Activated CD8-positive, alpha-beta T cell treated with anti-CD3 and anti-CD28 coated beads, Interleukin-2, amount 10 ng/mL, durations not matched to agents 7 days and 5 days (primary cell): ENCODE results near the gene DYNLRB1. TPM values are rescaled to one million over a fixed set of nuclear protein-coding genes. Genes with fewer than 3 reads are reported as not detected.
A peak's percentile ranks its signal among the peaks of the same experiment; 100 is the strongest.
"Not testable (repeated sequence)": the region's sequence is repeated elsewhere in the genome, so short reads cannot be mapped to it uniquely, and the experiment has no call there.

Source experiments
- ATAC-seq: fragments of 150-1000 bp; cut with Tn5 transposase; one replicate; pipeline ENCODE4 v1.10.0; 2021; ENCODE audit warnings: moderate library complexity
- CTCF ChIA-PET: fragments of 350-600 bp; sonication (Branson Sonifier 250); formaldehyde crosslinking; loops from one replicate; lab custom pipeline; 2021; ENCODE audit warnings: antibody characterized with exemption; lab: Charles Lee
- POLR2A ChIA-PET: fragments of 350-600 bp; sonication (Branson Sonifier 250); formaldehyde crosslinking; loops from one replicate; lab custom pipeline; 2021; ENCODE audit warnings: antibody characterized with exemption; lab: Charles Lee
- DNase-seq: peaks from one replicate; pipeline ENCODE4 v3.0.0-alpha.2; 2020
- H3K27ac Mint-ChIP-seq: one replicate; pipeline ENCODE4 v1.8.0; 2021; ENCODE audit warnings: mild to moderate bottlenecking, mixed read lengths
- H3K27me3 Mint-ChIP-seq: one replicate; pipeline ENCODE4 v1.8.0; 2021; ENCODE audit warnings: low read depth, mixed read lengths
- H3K36me3 Mint-ChIP-seq: one replicate; pipeline ENCODE4 v1.8.0; 2021; ENCODE audit warnings: low read depth, mixed read lengths
- H3K4me1 Mint-ChIP-seq: one replicate; pipeline ENCODE4 v1.8.0; 2021; ENCODE audit warnings: low read depth, mixed read lengths
- H3K4me3 Mint-ChIP-seq: one replicate; pipeline ENCODE4 v1.8.0; 2021; ENCODE audit warnings: mild to moderate bottlenecking, mixed read lengths
- H3K9me3 Mint-ChIP-seq: one replicate; pipeline ENCODE4 v1.8.0; 2022; ENCODE audit warnings: mixed read lengths; ENCODE audit not compliant: insufficient read depth
- total RNA-seq, 2 experiments: library from RNA; stranded (reverse); gene quantifications; one replicate each; pipeline ENCODE4 v1.2.3, GENCODE V29; 2021

Gene DYNLRB1
- total RNA-seq, 2 experiments from 2014 or later = 91.9 to 103 TPM

DNA sequence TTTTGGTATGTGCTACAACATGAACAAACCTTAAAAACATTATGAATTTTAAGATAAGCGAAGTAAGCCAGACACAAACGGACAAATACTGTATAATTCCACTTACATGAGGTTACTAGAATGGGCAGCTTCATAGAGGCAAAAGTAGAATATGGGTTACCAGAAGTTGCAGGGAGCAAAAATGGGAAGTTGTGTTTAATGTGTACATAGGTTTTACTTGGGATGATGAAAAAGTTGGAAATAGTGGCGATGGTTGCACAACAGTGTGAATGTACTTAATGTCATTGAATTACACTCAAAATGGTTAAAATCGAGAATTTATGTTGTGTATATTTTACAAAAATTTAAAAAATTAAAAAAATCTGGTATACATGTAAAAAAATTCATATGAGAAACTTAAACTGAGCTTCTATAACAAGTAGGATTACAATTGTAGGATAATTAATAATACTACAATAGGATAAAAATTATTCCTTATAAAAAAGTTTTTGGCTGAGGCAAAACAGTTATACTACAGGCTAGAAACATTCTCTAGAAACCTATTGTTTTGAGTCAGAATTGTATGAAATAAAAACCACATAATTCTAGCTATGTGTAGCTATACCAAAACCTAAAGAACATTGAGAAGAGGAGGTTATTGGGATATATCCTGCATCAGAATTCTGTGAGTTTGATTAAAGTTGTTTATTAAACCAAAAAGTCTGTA is 24.8 kb upstream of the DYNLRB1 start:
- no peak overlapping the region for H3K4me3 Mint-ChIP-seq
- H3K9me3 Mint-ChIP-seq = no peaks in the 10 kb centered on the region
- POLR2A ChIA-PET = no interaction called here
- H3K4me1 Mint-ChIP-seq = no peaks in the 10 kb centered on the region
- no peak for DNase-seq
- peaks cover 65% of the 10 kb centered on the region for H3K36me3 Mint-ChIP-seq
- no peak for ATAC-seq
- no peak overlapping the region for H3K27ac Mint-ChIP-seq
- CTCF ChIA-PET = interaction anchor here (0.5 to 1.4 kb wide), 4 partner anchors 24 to 419 kb away, joined by 4 to 6 read pairs (median 4); partner anchors contain the start of gene DYNLRB1
- H3K27me3 Mint-ChIP-seq = no peaks in the 10 kb centered on the region

DNA sequence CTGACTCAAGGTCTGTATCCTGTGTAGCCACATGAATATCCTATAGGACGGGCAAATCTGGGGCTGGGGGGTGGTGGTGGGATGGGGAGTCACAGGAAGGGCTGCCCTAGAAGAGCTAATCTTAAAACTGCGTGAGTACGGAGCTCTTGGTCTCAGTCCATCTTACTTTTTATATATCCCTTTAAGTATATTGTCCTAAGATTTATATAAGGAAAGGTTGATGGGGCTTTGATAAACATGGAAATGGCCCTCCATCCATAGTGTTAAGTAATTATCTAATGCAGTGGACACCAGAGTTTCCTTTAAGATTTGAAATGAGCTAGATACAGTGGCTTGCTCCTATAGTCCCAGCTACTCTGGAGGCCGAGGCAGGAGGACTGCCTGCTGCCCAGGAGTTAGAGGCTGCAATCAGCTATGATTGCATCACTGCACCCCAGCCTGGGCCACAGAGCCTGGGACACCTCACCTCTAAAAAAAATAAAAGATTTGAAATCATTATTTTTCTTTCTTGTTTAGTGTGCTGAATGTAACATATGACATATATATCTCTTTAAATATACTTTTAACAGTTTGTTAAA is 24.2 kb upstream of the DYNLRB1 start:
- ChIA-PET POLR2A (no interaction called here), CTCF (interaction anchor here (1.2 to 1.4 kb wide), 3 partner anchors 24 to 179 kb away, joined by 4 to 6 read pairs (median 5); partner anchors contain the start of gene DYNLRB1)
- no peaks in the 10 kb centered on the region for H3K4me1 Mint-ChIP-seq
- H3K4me3 Mint-ChIP-seq = no peak overlapping the region
- H3K9me3 Mint-ChIP-seq = no peaks in the 10 kb centered on the region
- DNase-seq (no peak), ATAC-seq (no peak)
- H3K27me3 Mint-ChIP-seq = no peaks in the 10 kb centered on the region
- H3K27ac Mint-ChIP-seq = no peak overlapping the region
- peaks cover 68% of the 10 kb centered on the region for H3K36me3 Mint-ChIP-seq

DNA sequence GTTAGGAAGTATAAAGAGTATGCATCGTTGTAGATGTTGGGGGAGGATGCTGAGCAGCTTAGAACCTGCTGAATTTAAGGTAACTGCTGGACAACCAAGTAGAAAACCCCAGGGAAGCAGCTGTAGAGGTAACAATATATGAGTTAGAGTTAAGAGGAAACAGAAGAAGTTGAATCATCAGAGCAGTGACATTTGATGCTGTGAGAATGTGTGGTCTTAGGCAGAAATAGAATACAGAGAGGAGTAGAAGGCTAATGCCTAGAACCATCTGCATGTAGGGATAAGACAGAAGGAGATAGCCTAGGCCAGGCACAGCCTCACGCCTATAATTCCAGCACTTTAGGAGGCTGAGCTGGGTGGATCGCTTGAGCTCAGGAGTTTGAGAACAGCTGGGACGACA is 22.6 kb upstream of the DYNLRB1 start:
- Mint-ChIP-seq H3K27ac (no peak overlapping the region), H3K36me3 (peaks cover 76% of the 10 kb centered on the region), H3K9me3 (peaks cover 1% of the 10 kb centered on the region), H3K27me3 (no peaks in the 10 kb centered on the region), H3K4me1 (no peaks in the 10 kb centered on the region), H3K4me3 (no peak overlapping the region)
- ChIA-PET POLR2A (no interaction called here), CTCF (interaction anchor here (1.2 kb wide), 1 partner anchor 181 kb away, joined by 5 read pairs; no protein-coding TSS in a partner anchor)
- DNase-seq = no peak
- ATAC-seq = no peak

DNA sequence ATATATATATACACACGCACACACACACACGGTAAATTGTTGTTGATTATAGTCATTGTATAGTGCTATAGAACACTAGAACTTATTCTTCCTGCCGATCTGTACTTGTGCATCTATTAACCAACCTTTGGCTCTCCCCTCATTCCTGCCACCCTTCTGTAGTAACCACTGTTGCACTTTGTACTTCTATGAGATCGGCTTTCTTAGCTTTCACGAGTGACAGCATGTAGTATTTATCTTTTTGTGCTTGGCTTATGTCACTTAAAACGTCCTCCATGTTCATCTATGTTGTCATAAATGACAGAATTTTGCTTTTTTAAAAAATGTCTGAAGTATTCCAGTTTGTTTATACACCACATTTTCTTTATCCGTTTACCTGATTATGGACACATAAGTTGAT is 20.9 kb upstream of the DYNLRB1 start:
- H3K27me3 Mint-ChIP-seq = no peaks in the 10 kb centered on the region
- DNase-seq (no peak), ATAC-seq (no peak)
- H3K9me3 Mint-ChIP-seq = peaks cover 3% of the 10 kb centered on the region
- ChIA-PET POLR2A (no interaction called here), CTCF (interaction anchor here (0.7 kb wide), 1 partner anchor 1532 kb away, joined by 3 read pairs; no protein-coding TSS in a partner anchor)
- peaks cover under 1% of the 10 kb centered on the region for H3K4me1 Mint-ChIP-seq
- H3K36me3 Mint-ChIP-seq = peaks cover 75% of the 10 kb centered on the region
- H3K27ac Mint-ChIP-seq = no peak overlapping the region
- no peak overlapping the region for H3K4me3 Mint-ChIP-seq

DNA sequence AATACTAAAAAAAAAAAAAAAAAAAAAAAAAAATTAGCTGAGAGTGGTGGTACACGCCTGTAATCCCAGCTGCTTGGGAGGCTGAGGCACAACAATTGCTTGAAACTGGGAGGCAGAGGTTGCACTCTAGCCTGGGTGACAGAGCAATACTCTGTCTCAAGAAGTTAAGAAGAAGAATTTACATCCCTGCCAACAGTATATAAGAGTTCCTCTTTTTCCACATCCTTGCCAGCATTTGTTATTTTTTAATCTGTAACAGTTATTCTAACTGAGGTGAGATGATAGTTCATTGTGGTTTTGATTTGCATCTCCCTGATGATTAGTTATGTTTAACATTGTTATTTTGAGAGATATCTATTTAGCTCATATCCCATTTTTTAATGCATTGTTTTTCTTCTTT is 20.3 kb upstream of the DYNLRB1 start:
- ATAC-seq = no peak
- H3K27me3 Mint-ChIP-seq = no peaks in the 10 kb centered on the region
- peaks cover 7% of the 10 kb centered on the region for H3K4me1 Mint-ChIP-seq
- DNase-seq = no peak
- ChIA-PET POLR2A (no interaction called here), CTCF (no interaction called here)
- no peak overlapping the region for H3K4me3 Mint-ChIP-seq
- H3K36me3 Mint-ChIP-seq = peaks cover 75% of the 10 kb centered on the region
- H3K9me3 Mint-ChIP-seq = peaks cover 3% of the 10 kb centered on the region
- H3K27ac Mint-ChIP-seq = peak overlapping the region; percentile 30

DNA sequence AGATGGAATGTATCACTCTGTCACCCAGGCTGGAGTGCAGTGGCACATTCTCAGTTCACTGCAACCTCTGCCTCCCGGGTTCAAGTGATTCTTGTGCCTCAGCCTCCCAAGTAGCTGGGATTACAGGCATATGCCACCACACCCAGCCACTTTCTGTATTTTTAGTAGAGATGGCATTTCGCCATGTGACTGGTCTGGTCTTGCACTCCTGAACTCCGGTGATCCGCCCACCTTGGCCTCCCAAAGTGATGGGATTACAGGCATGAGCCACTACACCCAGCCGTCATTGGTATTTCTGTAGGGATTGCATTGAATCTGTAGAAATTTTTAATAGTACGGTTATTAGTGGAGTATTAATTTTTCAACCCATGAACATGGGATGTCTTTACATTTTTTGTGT is 18.6 kb upstream of the DYNLRB1 start:
- H3K4me3 Mint-ChIP-seq, H3K27me3 Mint-ChIP-seq, DNase-seq, H3K27ac Mint-ChIP-seq, H3K9me3 Mint-ChIP-seq, H3K4me1 Mint-ChIP-seq, ATAC-seq: not testable (repeated sequence)
- ChIA-PET CTCF (interaction anchor here (1.9 kb wide), 1 partner anchor 185 kb away, joined by 4 read pairs; no protein-coding TSS in a partner anchor), POLR2A (interaction anchor here (0.7 kb wide), 1 partner anchor 124 kb away, joined by 3 read pairs; no protein-coding TSS in a partner anchor)
- H3K36me3 Mint-ChIP-seq = peaks cover 74% of the 10 kb centered on the region

DNA sequence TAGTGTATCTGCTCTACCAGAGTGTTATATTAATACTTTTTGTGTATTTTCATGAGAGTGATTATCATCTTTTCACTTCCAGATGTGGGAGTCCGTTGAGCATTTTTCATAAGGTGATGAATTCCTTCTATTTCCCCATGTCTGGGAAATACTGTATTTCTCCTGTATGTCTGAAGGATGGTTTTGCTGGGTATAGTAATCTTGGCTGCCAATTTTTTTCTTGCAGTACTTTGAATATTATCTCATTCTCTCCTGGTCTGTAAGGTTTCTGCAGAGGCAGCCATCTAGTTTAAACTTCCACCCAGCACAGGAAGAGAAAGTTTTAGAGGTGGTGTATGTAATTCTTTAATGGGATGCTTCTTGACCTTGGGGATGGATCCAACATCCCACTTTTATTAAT is 15.4 kb upstream of the DYNLRB1 start:
- H3K27ac Mint-ChIP-seq = no peak overlapping the region
- POLR2A ChIA-PET = no interaction called here

DNA sequence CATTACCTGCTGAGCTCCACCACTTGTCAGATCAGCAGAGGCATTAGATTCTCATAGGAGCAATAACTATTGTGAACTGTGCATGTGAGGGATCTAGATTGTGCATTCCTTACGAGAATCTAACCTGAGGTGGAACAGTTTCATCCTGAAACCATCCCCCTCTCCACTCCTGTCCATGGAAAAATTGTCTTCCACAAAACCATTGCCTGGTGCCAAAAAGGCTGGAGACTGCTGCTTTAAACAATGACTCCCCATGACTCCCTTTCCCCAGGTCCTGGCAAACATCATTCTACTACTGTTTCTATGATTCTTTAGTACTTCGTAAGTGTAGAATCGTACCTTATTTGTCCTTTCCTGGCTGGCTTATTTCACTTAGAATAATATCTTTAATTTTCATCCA is 9.7 kb upstream of the DYNLRB1 start:
- CTCF ChIA-PET = interaction anchor here (0.9 to 1.2 kb wide), 2 partner anchors 32 to 194 kb away, joined by 3 to 5 read pairs; no protein-coding TSS in a partner anchor
- DNase-seq = no peak
- Mint-ChIP-seq H3K4me1 (peaks cover 2% of the 10 kb centered on the region), H3K36me3 (peaks cover 33% of the 10 kb centered on the region), H3K27me3 (no peaks in the 10 kb centered on the region), H3K27ac (no peak overlapping the region), H3K4me3 (no peak overlapping the region), H3K9me3 (no peaks in the 10 kb centered on the region)
- POLR2A ChIA-PET = interaction anchor here (0.6 to 0.9 kb wide), 2 partner anchors 10 to 391 kb away, joined by 3 to 6 read pairs; partner anchors contain the start of gene DYNLRB1
- no peak for ATAC-seq

More for the DNA sequence above, 15.4 kb upstream of the DYNLRB1 start:
- Mint-ChIP-seq H3K27me3 (no peaks in the 10 kb centered on the region), H3K4me3 (no peak overlapping the region), H3K9me3 (peaks cover 3% of the 10 kb centered on the region), H3K36me3 (peaks cover 58% of the 10 kb centered on the region), H3K4me1 (peaks cover 7% of the 10 kb centered on the region)
- ATAC-seq (no peak), DNase-seq (no peak)
- CTCF ChIA-PET = no interaction called here

DNA sequence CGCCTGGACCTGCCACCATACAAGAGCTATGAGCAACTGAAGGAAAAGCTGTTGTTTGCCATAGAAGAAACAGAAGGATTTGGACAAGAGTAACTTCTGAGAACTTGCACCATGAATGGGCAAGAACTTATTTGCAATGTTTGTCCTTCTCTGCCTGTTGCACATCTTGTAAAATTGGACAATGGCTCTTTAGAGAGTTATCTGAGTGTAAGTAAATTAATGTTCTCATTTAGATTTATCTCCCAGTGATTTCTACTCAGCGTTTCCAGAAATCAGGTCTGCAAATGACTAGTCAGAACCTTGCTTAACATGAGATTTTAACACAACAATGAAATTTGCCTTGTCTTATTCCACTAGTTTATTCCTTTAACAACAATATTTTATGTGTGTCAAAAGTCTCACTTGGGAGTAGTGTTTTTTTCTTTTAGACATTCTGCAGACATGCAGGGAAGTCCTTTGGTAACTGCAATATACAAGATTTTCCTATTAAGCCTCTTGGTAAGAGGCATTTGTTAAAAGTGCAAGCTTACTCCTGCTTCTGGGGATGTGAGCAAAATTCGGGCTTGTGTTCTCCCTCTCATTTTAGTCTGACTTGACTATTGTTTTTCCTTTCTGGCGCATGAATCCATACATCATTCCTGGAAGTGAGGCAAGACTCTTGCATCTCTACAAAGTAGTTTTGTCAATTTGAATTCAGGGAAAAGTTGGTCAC is 8.4 kb upstream of the DYNLRB1 start:
- H3K36me3 Mint-ChIP-seq = peaks cover 29% of the 10 kb centered on the region
- H3K27me3 Mint-ChIP-seq = no peaks in the 10 kb centered on the region
- no peak overlapping the region for H3K4me3 Mint-ChIP-seq
- H3K4me1 Mint-ChIP-seq = peaks cover 2% of the 10 kb centered on the region
- DNase-seq (no peak), ATAC-seq (no peak)
- H3K27ac Mint-ChIP-seq = no peak overlapping the region
- ChIA-PET POLR2A (no interaction called here), CTCF (interaction anchor here (0.6 to 1.3 kb wide), 2 partner anchors 195 to 262 kb away, joined by 3 read pairs; no protein-coding TSS in a partner anchor)
- no peaks in the 10 kb centered on the region for H3K9me3 Mint-ChIP-seq

DNA sequence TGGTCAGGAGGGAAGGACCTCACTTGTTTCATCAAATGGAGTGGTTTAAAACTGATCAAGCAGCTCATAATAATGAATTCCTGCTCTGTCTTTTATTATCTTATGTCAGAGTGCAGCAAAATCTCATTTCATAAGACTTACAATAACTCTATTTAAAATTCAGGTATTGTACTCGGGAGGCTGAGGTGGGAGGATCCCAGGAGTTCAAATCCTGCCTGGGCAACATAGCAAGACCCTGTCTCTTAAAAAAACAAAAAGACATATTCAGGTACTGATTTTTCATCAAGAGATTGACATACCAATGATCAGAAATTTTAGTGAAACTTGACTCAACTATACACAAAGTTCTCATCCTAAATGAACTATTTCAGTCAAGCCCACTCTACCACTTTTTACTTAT is 5.6 kb upstream of the DYNLRB1 start:
- ChIA-PET POLR2A (no interaction called here), CTCF (interaction anchor here (1.0 kb wide), 1 partner anchor 198 kb away, joined by 6 read pairs; no protein-coding TSS in a partner anchor)
- no peaks in the 10 kb centered on the region for H3K27me3 Mint-ChIP-seq
- H3K36me3 Mint-ChIP-seq = peaks cover 21% of the 10 kb centered on the region
- DNase-seq = no peak
- H3K27ac Mint-ChIP-seq = no peak overlapping the region
- no peaks in the 10 kb centered on the region for H3K9me3 Mint-ChIP-seq
- H3K4me1 Mint-ChIP-seq = peaks cover 15% of the 10 kb centered on the region
- no peak overlapping the region for H3K4me3 Mint-ChIP-seq
- ATAC-seq = no peak

DNA sequence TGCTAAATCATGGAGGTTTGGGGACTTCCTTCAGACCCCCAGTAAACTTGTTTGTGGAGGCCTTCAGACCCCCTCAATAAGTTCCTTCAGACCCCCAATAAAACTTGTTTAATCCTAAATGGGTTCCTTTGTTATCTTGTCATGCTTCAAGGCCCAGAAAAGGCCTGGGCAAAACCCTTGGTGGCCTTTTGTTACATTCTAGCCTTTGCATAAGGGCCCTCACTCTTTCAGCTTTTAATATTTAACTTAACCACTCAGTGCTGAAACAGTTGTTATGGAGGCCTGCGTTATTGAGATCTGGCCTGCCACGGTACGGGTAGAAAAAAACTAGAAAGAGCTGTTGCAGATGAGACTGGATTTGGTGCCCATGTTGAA is 4.3 kb upstream of the DYNLRB1 start:
- H3K4me3 Mint-ChIP-seq = no peak overlapping the region
- ATAC-seq = no peak
- no peak for DNase-seq
- no peaks in the 10 kb centered on the region for H3K9me3 Mint-ChIP-seq
- no peak overlapping the region for H3K27ac Mint-ChIP-seq
- no peaks in the 10 kb centered on the region for H3K27me3 Mint-ChIP-seq
- peaks cover 17% of the 10 kb centered on the region for H3K4me1 Mint-ChIP-seq
- peaks cover 15% of the 10 kb centered on the region for H3K36me3 Mint-ChIP-seq
- CTCF ChIA-PET = interaction anchor here (1.8 kb wide), 1 partner anchor 199 kb away, joined by 15 read pairs; no protein-coding TSS in a partner anchor
- POLR2A ChIA-PET = no interaction called here
